ENCODE results near the gene TTLL13. TPM values are rescaled to one million over a fixed set of nuclear protein-coding genes. Genes with fewer than 3 reads are reported as not detected.
"Not testable (repeated sequence)": the region's sequence is repeated elsewhere in the genome, so short reads cannot be mapped to it uniquely, and the experiment has no call there.

Gene TTLL13
- total and polyA plus RNA-seq, 2 of the 4 experiments (the other 2 are of a cell fraction) = 0.10 TPM; not detected in 1

- 32% methylated on average over 7 of the region's 13 CpGs; no CpG with 5 or more reads in 1 of the 2 experiments for WGBS, 2 experiments (ENCODE audit: extremely low coverage in 2 of 2, insufficient read length in 1 of 2)
- H3K27ac ChIP-seq (ENCODE audit: insufficient read depth, low read length); H4K5ac ChIP-seq (ENCODE audit: low read depth, low read length); H3K4ac ChIP-seq (ENCODE audit: low read depth, low read length); intact Hi-C loops (cut with micrococcal nuclease); H2BK5ac ChIP-seq (ENCODE audit: low read depth, low read length, poor library complexity, severe bottlenecking); BruUV-seq (replicated peaks); H4K91ac ChIP-seq (ENCODE audit: insufficient read depth, low read depth, low read length); H3K9ac ChIP-seq (ENCODE audit: low read depth, low read length); H3K79me1 ChIP-seq (ENCODE audit: low read depth in 1 of 2, low read length in 2 of 2); H4K20me1 ChIP-seq (ENCODE audit: insufficient read depth, low read length); H4K8ac ChIP-seq (ENCODE audit: low read depth in 2 of 2, low read length in 2 of 2); H2AK9ac ChIP-seq (replicated peaks; ENCODE audit: low read depth, low read length, poor library complexity); H3K4me2 ChIP-seq (ENCODE audit: low read depth, low read length); H3K56ac ChIP-seq (ENCODE audit: extremely low read depth, insufficient read depth, low read length); H3K4me1 ChIP-seq (ENCODE audit: control insufficient read depth, insufficient read depth, low read length); POLR2A ChIA-PET (ENCODE audit: unreplicated experiment); H3K23ac ChIP-seq (ENCODE audit: low read depth, low read length); H2BK20ac ChIP-seq (ENCODE audit: low read depth, low read length); H3K27me3 ChIP-seq (ENCODE audit: control insufficient read depth, insufficient read depth, low read length); dilution Hi-C loops (cut with HindIII; ENCODE audit: low sequenced_read_pairs, unreplicated experiment); H2BK120ac ChIP-seq (ENCODE audit: low read depth, low read length); H2AK5ac ChIP-seq (ENCODE audit: low read depth, low read length); H2BK15ac ChIP-seq (ENCODE audit: low read depth, low read length); ATAC-seq (ENCODE audit: low read depth); H3K9me1 ChIP-seq (ENCODE audit: insufficient read depth, low read length); H3K9me3 ChIP-seq (ENCODE audit: control insufficient read depth, insufficient read depth, low read length); in situ Hi-C loops (cut with MboI; ENCODE audit: low sequenced_read_pairs); H3K36me3 ChIP-seq (ENCODE audit: control insufficient read depth, insufficient read depth, low read length); H3K4me3 ChIP-seq (ENCODE audit: insufficient read depth, low read depth, low read length); H3K14ac ChIP-seq (replicated peaks; ENCODE audit: low read depth, low read length); H3K18ac ChIP-seq (ENCODE audit: low read depth, low read length): not testable (repeated sequence)
- peak overlapping the region; percentile 23 for H2AFZ ChIP-seq (replicated peaks; ENCODE audit: low read length, poor library complexity)
- CTCF ChIA-PET = interaction anchor here (0.6 to 1.8 kb wide), 3 partner anchors 9 to 46 kb away, joined by 3 to 8 read pairs (median 3); no protein-coding TSS in a partner anchor
- TF ChIP-seq RAD21 (IDR thresholded peaks at IDR 0.05; ENCODE audit: low read length) (peak; percentile 49), CTCF (conservative IDR thresholded peaks at IDR 0.05; ENCODE audit: low read depth, low read length) (peak; percentile 60), SMC3 (IDR thresholded peaks at IDR 0.05; ENCODE audit: low read depth, low read length) (peak; percentile 53)
- peak; percentile 26 for DNase-seq
These were observed 43.9 kb downstream of the TTLL13 start for GRCh38 chr15:90293040-90293810.

All from IMR-90 (cell line).